Measurements from ENCODE around the gene TTLL8.

The TTLL8 gene

GRCh38 chr22:50064453-50064852, 6.4 kb upstream of the TTLL8 start:
- in situ Hi-C loops (cut with MboI; ENCODE audit: low pct_unique_long_range_greater_than_20kb, low sequenced_read_pairs) = no loop called here
- DNase-seq = no peak

- DNase-seq = no peak
- in situ Hi-C loops (cut with MboI; ENCODE audit: low pct_unique_long_range_greater_than_20kb, low sequenced_read_pairs) = no loop called here
Measured at GRCh38 chr22:50063589-50064393, 5.7 kb upstream of the TTLL8 start.

- no peak for DNase-seq
- in situ Hi-C loops (cut with MboI; ENCODE audit: low pct_unique_long_range_greater_than_20kb, low sequenced_read_pairs) = no loop called here
Measured at GRCh38 chr22:50062509-50063135, 4.5 kb upstream of the TTLL8 start.

- DNase-seq = peak; percentile 71
- in situ Hi-C loops (cut with MboI; ENCODE audit: low pct_unique_long_range_greater_than_20kb, low sequenced_read_pairs) = no loop called here
Measured at GRCh38 chr22:50061824-50062355, 3.8 kb upstream of the TTLL8 start.

- DNase-seq = no peak
- in situ Hi-C loops (cut with MboI; ENCODE audit: low pct_unique_long_range_greater_than_20kb, low sequenced_read_pairs) = no loop called here
Measured at GRCh38 chr22:50061141-50061823, 3.2 kb upstream of the TTLL8 start.

- in situ Hi-C loops (cut with MboI; ENCODE audit: low pct_unique_long_range_greater_than_20kb, low sequenced_read_pairs) = no loop called here
- no peak for DNase-seq
Measured at GRCh38 chr22:50060441-50061140, 2.5 kb upstream of the TTLL8 start.

- DNase-seq = no peak
- in situ Hi-C loops (cut with MboI; ENCODE audit: low pct_unique_long_range_greater_than_20kb, low sequenced_read_pairs) = no loop called here
Measured at GRCh38 chr22:50059881-50060262, 1.8 kb upstream of the TTLL8 start.

GRCh38 chr22:50058906-50059880, 1.1 kb upstream of the TTLL8 start:
- in situ Hi-C loops (cut with MboI; ENCODE audit: low pct_unique_long_range_greater_than_20kb, low sequenced_read_pairs) = no loop called here
- no peak for DNase-seq

- in situ Hi-C loops (cut with MboI; ENCODE audit: low pct_unique_long_range_greater_than_20kb, low sequenced_read_pairs) = no loop called here
Measured at GRCh38 chr22:50057278-50058060, 629 bp downstream of the TTLL8 start.

GRCh38 chr22:50056214-50056972, 1.7 kb downstream of the TTLL8 start:
- DNase-seq = no peak
- in situ Hi-C loops (cut with MboI; ENCODE audit: low pct_unique_long_range_greater_than_20kb, low sequenced_read_pairs) = no loop called here

More at GRCh38 chr22:50057278-50058060, 629 bp downstream of the TTLL8 start:
- DNase-seq = no peak

GRCh38 chr22:50053861-50054260, 4.2 kb downstream of the TTLL8 start:
- DNase-seq = no peak
- in situ Hi-C loops (cut with MboI; ENCODE audit: low pct_unique_long_range_greater_than_20kb, low sequenced_read_pairs) = no loop called here

- in situ Hi-C loops (cut with MboI; ENCODE audit: low pct_unique_long_range_greater_than_20kb, low sequenced_read_pairs) = no loop called here
- no peak for DNase-seq
Measured at GRCh38 chr22:50051930-50052329, 6.2 kb downstream of the TTLL8 start.

GRCh38 chr22:50049299-50050195, 8.6 kb downstream of the TTLL8 start:
- DNase-seq = no peak
- in situ Hi-C loops (cut with MboI; ENCODE audit: low pct_unique_long_range_greater_than_20kb, low sequenced_read_pairs) = loop anchor here (25.0 kb wide), 1 partner anchor 287 kb away; no protein-coding TSS in a partner anchor

GRCh38 chr22:50048836-50049235, 9.3 kb downstream of the TTLL8 start:
- in situ Hi-C loops (cut with MboI; ENCODE audit: low pct_unique_long_range_greater_than_20kb, low sequenced_read_pairs) = loop anchor here (25.0 kb wide), 1 partner anchor 287 kb away; no protein-coding TSS in a partner anchor
- DNase-seq = no peak

GRCh38 chr22:50048061-50048765, 9.9 kb downstream of the TTLL8 start:
- DNase-seq = no peak
- in situ Hi-C loops (cut with MboI; ENCODE audit: low pct_unique_long_range_greater_than_20kb, low sequenced_read_pairs) = loop anchor here (25.0 kb wide), 1 partner anchor 286 kb away; no protein-coding TSS in a partner anchor
